H9 (cell line): Measurements from ENCODE around the gene PGM3. TPM values are rescaled to one million over a fixed set of nuclear protein-coding genes. Genes with fewer than 3 reads are reported as not detected.

Experiments
- DNase-seq: peaks from one replicate; pipeline ENCODE4 v3.0.0-alpha.2; 2017
- H2AFZ ChIP-seq: one replicate; pipeline ENCODE4 v1.6.1; 2013; ENCODE audit warnings: mild to moderate bottlenecking, low read length, control low read depth, moderate library complexity
- H2AK5ac ChIP-seq: 2 replicates; pipeline ENCODE4 v1.6.1; 2013; ENCODE audit warnings: low read length, control low read depth, mixed read lengths; ENCODE audit not compliant: insufficient read length
- H2BK120ac ChIP-seq: one replicate; pipeline ENCODE4 v1.6.1; 2013; ENCODE audit warnings: low read depth, mild to moderate bottlenecking, low read length, control low read depth, inconsistent platforms; ENCODE audit not compliant: poor library complexity, severe bottlenecking
- H2BK12ac ChIP-seq: 2 replicates; pipeline ENCODE4 v1.6.1; 2013; ENCODE audit warnings: low read length, control low read depth, mixed read lengths, low read depth; ENCODE audit not compliant: insufficient read length
- H2BK15ac ChIP-seq: 2 replicates; pipeline ENCODE4 v1.6.1; 2013; ENCODE audit warnings: low read depth, low read length, control low read depth
- H2BK20ac ChIP-seq: one replicate; pipeline ENCODE4 v1.6.1; 2013; ENCODE audit warnings: low read depth, mild to moderate bottlenecking, low read length, control low read depth, inconsistent platforms; ENCODE audit not compliant: poor library complexity, severe bottlenecking
- H2BK5ac ChIP-seq: 2 replicates; pipeline ENCODE4 v1.6.1; 2013; ENCODE audit warnings: low read length, control low read depth, mixed read lengths; ENCODE audit not compliant: insufficient read length
- H3K14ac ChIP-seq: 2 replicates; pipeline ENCODE4 v1.6.1; 2013; ENCODE audit warnings: low read length, control low read depth; ENCODE audit not compliant: insufficient read depth
- H3K18ac ChIP-seq: 2 replicates; pipeline ENCODE4 v1.6.1; 2013; ENCODE audit warnings: low read depth, mild to moderate bottlenecking, mixed read lengths, low read length, control low read depth; ENCODE audit not compliant: insufficient read length
- H3K23ac ChIP-seq: 2 replicates; pipeline ENCODE4 v1.6.1; 2013; ENCODE audit warnings: low read length, control low read depth, mixed read lengths, low read depth; ENCODE audit not compliant: insufficient read length
- H3K23me2 ChIP-seq: 2 replicates; pipeline ENCODE4 v1.6.1; 2013; ENCODE audit warnings: low read depth, mild to moderate bottlenecking, mixed read lengths, low read length, control low read depth; ENCODE audit not compliant: insufficient read length, poor library complexity, severe bottlenecking
- H3K27ac ChIP-seq: 2 replicates; pipeline ENCODE4 v1.5.1; 2013; ENCODE audit warnings: low read length, control low read depth, mixed read lengths, low read depth; ENCODE audit not compliant: insufficient read length
- H3K27me3 ChIP-seq: 2 replicates; pipeline ENCODE4 v1.6.1; 2013; ENCODE audit warnings: low read length, control low read depth, inconsistent platforms; ENCODE audit not compliant: insufficient read depth
- H3K4ac ChIP-seq: 2 replicates; pipeline ENCODE4 v1.6.1; 2013; ENCODE audit warnings: low read depth, mild to moderate bottlenecking, control low read depth, inconsistent platforms, low read length, moderate library complexity
- H3K4me1 ChIP-seq: 2 replicates; pipeline ENCODE4 v1.6.1; 2013; ENCODE audit warnings: low read length, control low read depth, inconsistent platforms; ENCODE audit not compliant: insufficient read depth
- H3K4me2 ChIP-seq: 2 replicates; pipeline ENCODE4 v1.6.1; 2013; ENCODE audit warnings: low read length, control low read depth, mixed read lengths; ENCODE audit not compliant: insufficient read length, insufficient read depth
- H3K56ac ChIP-seq: 2 replicates; pipeline ENCODE4 v1.6.1; 2013; ENCODE audit warnings: low read depth, mild to moderate bottlenecking, mixed read lengths, low read length, control low read depth; ENCODE audit not compliant: insufficient read length
- H3K79me1 ChIP-seq: 2 replicates; pipeline ENCODE4 v1.6.1; 2013; ENCODE audit warnings: low read depth, mild to moderate bottlenecking, moderate library complexity, low read length, control low read depth, inconsistent platforms; ENCODE audit not compliant: insufficient read depth, poor library complexity, severe bottlenecking
- H3K79me2 ChIP-seq: 2 replicates; pipeline ENCODE4 v1.6.1; 2013; ENCODE audit warnings: low read length, control low read depth, inconsistent platforms; ENCODE audit not compliant: insufficient read depth
- H3K9ac ChIP-seq: 2 replicates; pipeline ENCODE4 v1.6.1; 2013; ENCODE audit warnings: low read length, control low read depth, mixed read lengths; ENCODE audit not compliant: insufficient read length; ENCODE audit errors: extremely low read depth
- H3K9me3 ChIP-seq: one replicate; pipeline ENCODE4 v1.6.1; 2013; ENCODE audit warnings: low read depth, low read length, inconsistent platforms; ENCODE audit not compliant: control insufficient read depth
- H3T11ph ChIP-seq: one replicate; pipeline ENCODE4 v1.6.1; 2013; ENCODE audit warnings: mild to moderate bottlenecking, low read length, control low read depth, inconsistent platforms
- H4K20me1 ChIP-seq: one replicate; pipeline ENCODE4 v1.6.1; 2013; ENCODE audit not compliant: control insufficient read depth, insufficient read length, insufficient read depth
- H4K5ac ChIP-seq: 2 replicates; pipeline ENCODE4 v1.6.1; 2013; ENCODE audit warnings: low read depth, mild to moderate bottlenecking, mixed read lengths, low read length, control low read depth; ENCODE audit not compliant: insufficient read length
- H4K8ac ChIP-seq: replicated peaks from 2 replicates; pipeline ENCODE4 v1.6.1; 2013; ENCODE audit warnings: low read length, control low read depth, mixed read lengths, low read depth; ENCODE audit not compliant: insufficient read length
- H4K91ac ChIP-seq: 2 replicates; pipeline ENCODE4 v1.6.1; 2013; ENCODE audit warnings: low read depth, mild to moderate bottlenecking, moderate library complexity, mixed read lengths, low read length, control low read depth; ENCODE audit not compliant: insufficient read length
- H3K27ac Mint-ChIP-seq, 3 experiments: 2 replicates in 2 of 3; 3 replicates in 1 of 3; pipeline ENCODE4 v1.8.0; 2020 to 2021; ENCODE audit warnings: mixed read lengths in 3 of 3, mild to moderate bottlenecking in 1 of 3, moderate library complexity in 1 of 3
- H3K27me3 Mint-ChIP-seq: 2 replicates; pipeline ENCODE4 v1.8.0; 2021; ENCODE audit warnings: low read depth, mild to moderate bottlenecking, moderate library complexity, mixed read lengths
- H3K36me3 Mint-ChIP-seq, 3 experiments: 2 replicates in 2 of 3; 3 replicates in 1 of 3; pipeline ENCODE4 v1.8.0; 2020 to 2021; ENCODE audit warnings: low read depth in 3 of 3, mixed read lengths in 3 of 3; ENCODE audit not compliant: insufficient read depth in 1 of 3
- H3K4me1 Mint-ChIP-seq, 2 experiments: 2 replicates each; pipeline ENCODE4 v1.8.0; 2020; ENCODE audit warnings: mixed read lengths in 2 of 2
- H3K4me3 Mint-ChIP-seq, 2 experiments: 2 replicates in 1 of 2; 3 replicates in 1 of 2; pipeline ENCODE4 v1.8.0; 2020 to 2021; ENCODE audit warnings: mild to moderate bottlenecking in 2 of 2, mixed read lengths in 2 of 2, moderate library complexity in 1 of 2
- H3K9me3 Mint-ChIP-seq, 2 experiments: 2 replicates in 1 of 2; 3 replicates in 1 of 2; pipeline ENCODE4 v1.8.0; 2020; ENCODE audit warnings: mild to moderate bottlenecking in 2 of 2, mixed read lengths in 2 of 2, moderate library complexity in 1 of 2
- CTCF ChIP-seq: fragments of 200-600 bp; sonication (generic); conservative IDR thresholded peaks from 3 replicates; pipeline ENCODE4 v1.8.0; 2021; ENCODE audit warnings: antibody characterized with exemption, mild to moderate bottlenecking
- total RNA-seq: library from RNA; stranded (reverse); gene quantifications from 2 replicates; pipeline ENCODE4 v1.2.1, GENCODE V29; 2021

The PGM3 gene
- total RNA-seq, 1 experiment from 2014 or later, result 69.3 TPM

DNA sequence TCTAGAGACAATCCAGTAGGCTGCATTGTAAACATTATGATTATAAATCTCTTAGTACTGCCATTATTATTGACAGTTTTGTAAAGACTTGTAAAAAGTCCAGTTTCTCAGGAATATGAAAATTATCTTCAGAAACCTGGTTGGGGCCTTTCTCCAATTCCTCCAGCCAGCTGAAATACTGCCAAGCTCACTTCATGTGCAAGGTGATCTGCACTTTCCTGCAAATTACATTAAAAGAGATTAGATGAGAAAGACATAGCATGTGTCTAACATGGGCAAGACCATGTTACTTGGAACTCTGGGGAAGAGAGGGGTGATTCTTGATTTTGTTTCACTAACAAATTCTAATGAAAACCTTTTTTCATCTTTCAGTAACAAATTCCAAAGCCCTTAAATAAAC lies 24.0 kb downstream of the PGM3 start:
- no peak overlapping the region for H3K14ac ChIP-seq
- no peak overlapping the region for H3K4me2 ChIP-seq
- H3K27me3 ChIP-seq, result no peaks in the 10 kb centered on the region
- no peak for DNase-seq
- no peak overlapping the region for H3K27ac ChIP-seq
- Mint-ChIP-seq H3K4me3 (no peak overlapping the region), H3K27me3 (no peaks in the 10 kb centered on the region), H3K36me3 (peaks cover 26 to 86% (median 69%) of the 10 kb centered on the region in 3 experiments; a peak in 6 of 7 replicates), H3K27ac (no peak overlapping the region), H3K9me3 (no peaks in the 10 kb centered on the region), H3K4me1 (no peaks in the 10 kb centered on the region)
- H4K5ac ChIP-seq, result no peak overlapping the region
- H3K18ac ChIP-seq, result no peak overlapping the region
- H2BK20ac ChIP-seq, result no peak overlapping the region
- no peak overlapping the region for H2AK5ac ChIP-seq
- H3K56ac ChIP-seq, result no peak overlapping the region
- H3K9ac ChIP-seq, result no peak overlapping the region
- no peak overlapping the region for H2BK5ac ChIP-seq
- no peak overlapping the region for H4K91ac ChIP-seq
- H3K79me1 ChIP-seq, result no peaks in the 10 kb centered on the region
- H3K23me2 ChIP-seq, result no peaks in the 10 kb centered on the region
- no peaks in the 10 kb centered on the region for H4K20me1 ChIP-seq
- H2BK15ac ChIP-seq, result no peak overlapping the region
- TF ChIP-seq CTCF, result no peak
- no peak overlapping the region for H3K4ac ChIP-seq
- no peaks in the 10 kb centered on the region for H3K9me3 ChIP-seq
- H2BK12ac ChIP-seq, result no peak overlapping the region
- H4K8ac ChIP-seq, result no peak overlapping the region
- H2BK120ac ChIP-seq, result no peak overlapping the region
- H3K4me1 ChIP-seq, result no peaks in the 10 kb centered on the region
- H3K23ac ChIP-seq, result no peak overlapping the region
- H2AFZ ChIP-seq, result no peak overlapping the region
- H3K79me2 ChIP-seq, result no peaks in the 10 kb centered on the region; the same call in 1 of the 2 replicates
- H3T11ph ChIP-seq, result no peak overlapping the region
